HCT116 (cell line): ENCODE data around the gene DTX1.

Source experiments
- CBX3 ChIP-seq: IDR thresholded peaks from 2 replicates; pipeline ENCODE4 v1.6.1; 2012; ENCODE audit warnings: low read depth
- EZH2 ChIP-seq: fragments of 200-600 bp; sonication (generic); IDR thresholded peaks from 2 replicates; pipeline ENCODE4 v1.6.1; 2017; ENCODE audit warnings: antibody characterized with exemption, mixed run types
- POLR2A ChIP-seq: IDR thresholded peaks from 2 replicates; pipeline ENCODE4 v1.7.0; 2011; ENCODE audit warnings: borderline replicate concordance; ENCODE audit not compliant: insufficient read depth, insufficient read length; ENCODE audit errors: extremely low read depth
- TF ChIP-seq, protein P1 (sequence below), 3 experiments: fragments of 200-600 bp in 1 of 3; sonication (generic) in 1 of 3; IDR thresholded peaks in 2 of 3; conservative IDR thresholded peaks in 1 of 3; 2 replicates each; pipeline ENCODE4 v1.5.1; 2012 to 2017; ENCODE audit warnings: low read depth in 2 of 3, low read length in 2 of 3, antibody characterized with exemption in 1 of 3, borderline replicate concordance in 1 of 3, control low read depth in 1 of 3, mild to moderate bottlenecking in 1 of 3, mixed read lengths in 1 of 3, mixed run types in 1 of 3, moderate library complexity in 1 of 3; ENCODE audit not compliant: insufficient read depth in 1 of 3

DNA sequence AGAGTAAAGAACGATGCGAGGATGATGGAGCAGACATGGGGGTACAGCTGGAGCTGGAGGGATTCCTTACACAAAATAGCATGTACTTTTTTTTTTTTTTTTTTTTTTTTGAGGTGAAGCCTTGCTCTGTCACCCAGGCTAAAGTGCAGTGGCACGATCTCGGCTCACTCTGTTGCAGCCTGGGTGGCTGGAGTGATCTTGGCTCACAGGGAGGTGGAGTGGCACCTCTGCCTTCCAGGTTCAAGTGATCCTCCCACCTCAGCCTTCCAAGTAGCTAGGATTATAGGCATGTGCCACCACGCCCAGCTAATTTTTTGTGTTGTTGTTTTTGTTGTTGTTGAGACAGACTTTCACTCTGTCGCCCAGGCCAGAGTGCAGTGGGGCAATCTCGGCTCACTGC, 84.2 kb downstream of the DTX1 start:
- TF ChIP-seq, protein P1, sequence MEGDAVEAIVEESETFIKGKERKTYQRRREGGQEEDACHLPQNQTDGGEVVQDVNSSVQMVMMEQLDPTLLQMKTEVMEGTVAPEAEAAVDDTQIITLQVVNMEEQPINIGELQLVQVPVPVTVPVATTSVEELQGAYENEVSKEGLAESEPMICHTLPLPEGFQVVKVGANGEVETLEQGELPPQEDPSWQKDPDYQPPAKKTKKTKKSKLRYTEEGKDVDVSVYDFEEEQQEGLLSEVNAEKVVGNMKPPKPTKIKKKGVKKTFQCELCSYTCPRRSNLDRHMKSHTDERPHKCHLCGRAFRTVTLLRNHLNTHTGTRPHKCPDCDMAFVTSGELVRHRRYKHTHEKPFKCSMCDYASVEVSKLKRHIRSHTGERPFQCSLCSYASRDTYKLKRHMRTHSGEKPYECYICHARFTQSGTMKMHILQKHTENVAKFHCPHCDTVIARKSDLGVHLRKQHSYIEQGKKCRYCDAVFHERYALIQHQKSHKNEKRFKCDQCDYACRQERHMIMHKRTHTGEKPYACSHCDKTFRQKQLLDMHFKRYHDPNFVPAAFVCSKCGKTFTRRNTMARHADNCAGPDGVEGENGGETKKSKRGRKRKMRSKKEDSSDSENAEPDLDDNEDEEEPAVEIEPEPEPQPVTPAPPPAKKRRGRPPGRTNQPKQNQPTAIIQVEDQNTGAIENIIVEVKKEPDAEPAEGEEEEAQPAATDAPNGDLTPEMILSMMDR (IDR thresholded peaks at IDR 0.05 in 2 of 3, conservative IDR thresholded peaks at IDR 0.05 in 1 of 3; ENCODE audit: borderline replicate concordance in 1 of 3, insufficient read depth in 1 of 3, low read depth in 2 of 3, low read length in 2 of 3): no peak
- TF ChIP-seq EZH2 (no peak), POLR2A (no peak), CBX3 (no peak)
